BJ (cell line): ENCODE data around the gene EDDM3A. TPM values are rescaled to one million over a fixed set of nuclear protein-coding genes. Genes with fewer than 3 reads are reported as not detected.

Source experiments
- CTCF ChIA-PET: fragments of 350-600 bp; formaldehyde crosslinking; extraction: SDS; loops from one replicate; lab custom pipeline; 2021; ENCODE audit warnings: antibody characterized with exemption, inconsistent platforms; lab: Yijun Ruan, JAX
- POLR2A ChIA-PET: fragments of 300-600 bp; sonication (Branson Sonifier 250); formaldehyde crosslinking; extraction: SDS; loops from one replicate; lab custom pipeline; 2021; ENCODE audit warnings: antibody characterized with exemption; lab: Charles Lee
- DNase-seq: peaks from one replicate; pipeline ENCODE4 v3.0.0-alpha.2; 2011; ENCODE audit warnings: low read depth
- H3K27me3 ChIP-seq: 2 replicates; pipeline ENCODE4 v1.6.0; 2011; ENCODE audit warnings: low read length; ENCODE audit not compliant: control insufficient read depth, insufficient read depth
- H3K36me3 ChIP-seq: 2 replicates; pipeline ENCODE4 v1.5.1; 2011; ENCODE audit warnings: low read length; ENCODE audit not compliant: control insufficient read depth, insufficient read depth
- H3K4me3 ChIP-seq: 2 replicates; pipeline ENCODE4 v1.5.1; 2011; ENCODE audit warnings: low read depth, mild to moderate bottlenecking, control low read depth, low read length
- polyA minus RNA-seq: library from RNA; depleted of rRNA, polyadenylated mRNA; stranded (reverse); fragments of >200 nt; gene quantifications from 2 replicates; pipeline ENCODE4 v1.2.3, GENCODE V29; 2011; rRNA and poly(A)+ RNA removed
- polyA plus RNA-seq: library from polyadenylated mRNA; depleted of rRNA; stranded (reverse); fragments of >200 nt; gene quantifications from 2 replicates; pipeline ENCODE4 v1.2.3, GENCODE V29; 2011; rRNA removed
- TF ChIP-seq, protein P1 (sequence below): IDR thresholded peaks from 2 replicates; pipeline ENCODE4 v1.5.1; 2011; ENCODE audit warnings: low read depth, mild to moderate bottlenecking, control low read depth, inconsistent platforms, low read length, moderate library complexity; ENCODE audit not compliant: insufficient read depth

The EDDM3A gene, protein sequence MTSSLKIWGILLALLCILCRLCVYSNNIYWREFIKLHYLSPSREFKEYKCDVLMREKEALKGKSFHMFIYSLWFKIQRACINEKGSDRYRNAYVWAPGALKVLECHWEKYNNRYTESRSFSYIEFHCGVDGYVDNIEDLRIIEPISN
- polyA plus RNA-seq: not detected in 2 replicates
- not detected in 2 replicates for polyA minus RNA-seq

DNA sequence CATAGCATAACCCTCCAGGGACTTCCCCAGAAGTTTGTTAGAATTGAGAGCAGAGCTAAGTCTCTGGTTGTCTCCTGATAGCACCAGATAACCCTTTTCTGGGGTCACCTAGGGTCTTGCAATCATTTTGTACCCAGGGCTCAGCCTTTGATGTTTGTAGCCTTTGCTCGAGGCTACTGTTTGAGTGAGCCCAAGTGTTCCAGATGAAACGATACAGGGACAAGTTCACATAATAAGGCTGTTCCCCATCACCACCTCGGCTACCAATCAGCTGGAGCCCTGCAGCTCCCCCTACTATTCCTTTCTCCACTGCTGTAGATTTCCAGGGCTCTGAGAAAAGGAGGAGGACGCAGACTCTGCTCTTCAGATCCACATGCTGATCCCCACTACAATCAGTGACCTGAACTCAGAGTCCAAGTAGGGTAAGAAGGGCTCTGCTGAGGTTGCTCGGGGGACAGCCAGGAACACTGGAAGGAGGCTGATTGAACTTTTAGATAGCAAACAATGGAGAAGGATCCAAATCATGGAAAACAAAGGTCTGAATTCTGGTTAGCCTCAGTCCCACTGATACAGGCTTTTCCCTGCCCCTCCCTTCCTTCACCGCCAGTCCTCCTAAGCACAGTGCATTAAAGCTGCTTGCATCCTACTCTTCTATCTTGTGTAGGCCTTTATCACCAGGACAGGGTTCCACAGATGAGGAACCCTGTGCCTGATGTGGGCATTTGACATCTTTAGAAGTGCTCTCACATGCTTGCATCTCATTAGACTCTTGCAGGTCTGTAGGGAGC is at the start of gene EDDM3A:
TSS of gene EDDM3A (plus strand) at position 317 of the 788 bp plus-strand sequence. CDS start 1,694 bp downstream, outside the sequence.
- no peak for DNase-seq
- Histone ChIP-seq H3K4me3 (no peak within 1 kb of the TSS), H3K36me3 (no peaks in the 10 kb centered on the region), H3K27me3 (no peaks in the 10 kb centered on the region; the same call in 1 of the 2 replicates)
- TF ChIP-seq, protein P1, sequence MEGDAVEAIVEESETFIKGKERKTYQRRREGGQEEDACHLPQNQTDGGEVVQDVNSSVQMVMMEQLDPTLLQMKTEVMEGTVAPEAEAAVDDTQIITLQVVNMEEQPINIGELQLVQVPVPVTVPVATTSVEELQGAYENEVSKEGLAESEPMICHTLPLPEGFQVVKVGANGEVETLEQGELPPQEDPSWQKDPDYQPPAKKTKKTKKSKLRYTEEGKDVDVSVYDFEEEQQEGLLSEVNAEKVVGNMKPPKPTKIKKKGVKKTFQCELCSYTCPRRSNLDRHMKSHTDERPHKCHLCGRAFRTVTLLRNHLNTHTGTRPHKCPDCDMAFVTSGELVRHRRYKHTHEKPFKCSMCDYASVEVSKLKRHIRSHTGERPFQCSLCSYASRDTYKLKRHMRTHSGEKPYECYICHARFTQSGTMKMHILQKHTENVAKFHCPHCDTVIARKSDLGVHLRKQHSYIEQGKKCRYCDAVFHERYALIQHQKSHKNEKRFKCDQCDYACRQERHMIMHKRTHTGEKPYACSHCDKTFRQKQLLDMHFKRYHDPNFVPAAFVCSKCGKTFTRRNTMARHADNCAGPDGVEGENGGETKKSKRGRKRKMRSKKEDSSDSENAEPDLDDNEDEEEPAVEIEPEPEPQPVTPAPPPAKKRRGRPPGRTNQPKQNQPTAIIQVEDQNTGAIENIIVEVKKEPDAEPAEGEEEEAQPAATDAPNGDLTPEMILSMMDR: no peak
- CTCF ChIA-PET: interaction anchor here (0.6 kb wide), 1 partner anchor 55 kb away, joined by 3 read pairs; no protein-coding TSS in a partner anchor
- POLR2A ChIA-PET: no interaction called here

DNA sequence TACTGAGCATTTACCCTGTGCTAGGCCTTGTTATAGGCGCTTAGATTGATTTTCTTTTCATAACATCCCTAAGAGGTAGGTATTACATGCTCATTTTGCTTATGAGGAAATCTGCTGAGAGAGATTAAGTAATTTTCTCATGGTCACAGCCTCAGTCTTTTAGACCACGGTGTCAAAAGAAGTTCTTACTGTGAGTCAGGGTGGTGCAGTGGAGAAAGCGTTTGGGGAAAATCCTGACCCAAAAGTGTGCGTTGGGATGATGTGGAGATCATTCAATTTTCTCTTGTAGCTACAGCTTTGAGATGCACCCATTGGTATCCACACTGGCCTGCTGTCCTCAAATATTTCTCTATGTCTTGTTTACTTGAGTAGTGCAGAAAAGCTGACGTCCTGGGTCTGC is 48.9 kb upstream of the EDDM3A start:
- Histone ChIP-seq H3K27me3 (no peaks in the 10 kb centered on the region), H3K4me3 (no peak overlapping the region), H3K36me3 (peaks cover 1% of the 10 kb centered on the region; the same call in 1 of the 2 replicates)
- CTCF ChIA-PET: interaction anchor here (0.7 to 3.6 kb wide), 8 partner anchors 10 to 235 kb away, joined by 3 to 16 read pairs (median 4); partner anchors contain the start of gene RNASE4
- no peak for DNase-seq
- TF ChIP-seq, protein P1: no peak
- POLR2A ChIA-PET: no interaction called here

DNA sequence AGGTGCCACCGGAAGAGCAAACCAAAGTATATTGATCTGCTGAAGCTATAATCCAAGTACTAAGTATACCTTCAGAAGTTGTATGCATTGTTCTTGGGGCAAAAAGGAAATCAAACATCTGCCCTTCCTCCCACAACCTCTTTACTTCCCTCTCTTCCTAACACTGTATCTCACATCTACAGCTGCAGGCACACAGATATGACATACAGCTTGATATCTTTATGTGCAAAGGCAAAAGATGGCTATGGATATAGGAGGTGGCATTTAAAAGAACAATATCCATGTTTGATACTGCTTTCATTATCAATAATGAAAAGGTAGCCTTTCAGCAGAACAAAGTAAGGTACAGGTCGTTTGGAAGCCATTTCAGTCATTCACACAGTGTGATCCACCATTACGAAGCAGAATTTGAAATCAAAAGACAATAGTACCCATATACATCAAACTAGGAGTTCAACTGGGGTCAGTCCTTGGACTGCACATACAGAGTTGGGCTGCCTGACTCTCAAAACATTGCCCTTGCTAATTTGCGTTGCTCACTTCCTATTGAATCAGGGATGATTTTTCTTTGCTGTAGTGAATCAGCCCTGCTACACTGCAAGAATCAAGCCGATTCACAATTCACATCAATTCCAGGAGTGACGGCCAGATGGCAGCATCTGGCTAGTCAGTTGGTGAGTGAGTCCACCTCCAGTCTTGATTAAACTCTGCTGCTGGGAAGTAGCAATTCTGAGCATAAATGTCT is 48.2 kb upstream of the EDDM3A start:
- CTCF ChIA-PET: interaction anchor here (0.7 to 3.6 kb wide), 9 partner anchors 10 to 234 kb away, joined by 3 to 16 read pairs (median 4); partner anchors contain the start of gene RNASE4

DNA sequence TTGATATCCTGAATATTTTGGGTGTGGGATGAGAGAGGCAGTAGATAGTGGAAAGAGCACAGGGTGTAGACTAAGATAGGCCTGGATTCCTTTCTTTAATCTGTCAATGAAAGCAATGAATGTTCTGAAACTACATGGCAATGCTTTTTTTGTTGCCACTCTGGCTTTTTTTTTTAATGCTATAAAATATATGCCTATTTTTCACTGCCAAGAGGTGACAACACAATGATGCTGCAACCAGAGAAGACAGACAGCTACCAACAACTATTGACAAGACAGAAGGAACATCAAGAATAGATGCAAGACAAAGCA is 47.7 kb upstream of the EDDM3A start:
- POLR2A ChIA-PET: no interaction called here
- TF ChIP-seq, protein P1: no peak
- no peaks in the 10 kb centered on the region for H3K27me3 ChIP-seq
- peaks cover 1% of the 10 kb centered on the region; the same call in 1 of the 2 replicates for H3K36me3 ChIP-seq
- H3K4me3 ChIP-seq: no peak overlapping the region
- CTCF ChIA-PET: interaction anchor here (0.9 to 1.2 kb wide), 2 partner anchors 158 to 161 kb away, joined by 3 to 5 read pairs; no protein-coding TSS in a partner anchor
- DNase-seq: no peak

More for the DNA sequence above, 48.2 kb upstream of the EDDM3A start:
- POLR2A ChIA-PET: no interaction called here
- H3K36me3 ChIP-seq: peaks cover 1% of the 10 kb centered on the region; the same call in 1 of the 2 replicates
- TF ChIP-seq, protein P1: peak; percentile 65
- no peak for DNase-seq
- H3K27me3 ChIP-seq: no peaks in the 10 kb centered on the region
- H3K4me3 ChIP-seq: no peak overlapping the region
